HG03460 (cell line): ENCODE data around the gene PARD3.

Experiments used
- ATAC-seq: cut with Tn5 transposase; IDR thresholded peaks from one replicate; pipeline ENCODE4 v1.9.1; 2021; ENCODE audit not compliant: unreplicated experiment

Gene PARD3

GRCh38 chr10:34697351-34698247 lies 117.5 kb downstream of the PARD3 start:
- ATAC-seq: no peak

DNA sequence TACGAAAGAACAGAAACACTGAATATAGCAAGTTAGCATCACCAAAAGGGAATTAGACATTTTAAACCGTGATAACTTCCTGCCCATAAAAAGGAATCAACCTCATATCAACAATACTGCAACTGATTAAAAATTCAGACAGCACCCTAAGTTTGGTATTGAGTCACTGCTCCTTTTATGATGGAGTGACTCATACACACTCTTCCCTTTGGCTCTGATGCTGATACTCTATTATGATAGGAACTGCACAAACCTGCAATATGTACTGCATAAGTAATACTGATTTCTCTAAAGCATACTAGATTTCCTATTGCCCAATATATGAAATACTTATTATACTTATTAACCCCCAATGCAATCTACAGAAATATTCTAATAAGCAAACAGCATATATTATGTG lies 118.7 kb downstream of the PARD3 start:
- no peak for ATAC-seq

GRCh38 chr10:34690383-34691049 lies 124.6 kb downstream of the PARD3 start:
- ATAC-seq: no peak

DNA sequence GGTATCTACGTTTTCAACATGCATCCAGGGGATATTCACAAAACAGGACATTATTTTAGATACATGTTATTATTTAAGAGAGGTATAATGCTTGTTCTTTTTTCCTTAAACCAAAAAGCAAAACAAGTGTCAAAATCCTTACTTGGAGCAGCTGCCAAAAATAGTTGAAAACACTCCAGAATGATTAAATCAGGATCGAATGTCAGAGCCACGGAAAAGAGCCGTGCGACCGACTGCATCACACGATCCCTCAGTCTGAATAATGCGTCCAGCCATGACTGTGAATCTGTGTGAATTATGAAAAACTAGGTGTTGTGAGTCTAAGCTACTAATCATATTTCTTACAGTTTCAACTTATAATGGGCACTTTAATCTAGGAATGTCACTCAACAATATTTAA lies 126.0 kb downstream of the PARD3 start:
- no peak for ATAC-seq

GRCh38 chr10:34687434-34688210 lies 127.5 kb downstream of the PARD3 start:
- ATAC-seq: no peak

DNA sequence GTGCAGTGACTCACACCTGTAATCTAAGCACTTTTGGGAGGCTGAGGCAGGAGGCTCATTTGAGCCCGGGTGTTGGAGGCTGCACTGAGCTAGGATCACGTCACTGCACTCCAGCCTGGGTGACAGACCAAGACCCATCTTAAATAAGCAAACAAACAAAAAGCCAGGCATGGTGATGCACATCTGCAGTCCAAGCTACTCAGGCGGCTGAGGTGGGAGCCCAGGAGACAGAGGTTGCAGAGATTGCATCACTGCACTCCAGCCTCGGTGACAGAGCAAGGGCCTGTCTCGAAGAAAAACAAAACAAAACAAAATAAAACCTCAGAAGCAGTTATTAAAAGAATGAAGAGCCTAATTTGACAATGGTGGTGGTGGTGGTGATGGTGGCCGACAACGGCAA lies 132.5 kb downstream of the PARD3 start:
- no peak for ATAC-seq

GRCh38 chr10:34681933-34682332 lies 133.2 kb downstream of the PARD3 start:
- no peak for ATAC-seq

DNA sequence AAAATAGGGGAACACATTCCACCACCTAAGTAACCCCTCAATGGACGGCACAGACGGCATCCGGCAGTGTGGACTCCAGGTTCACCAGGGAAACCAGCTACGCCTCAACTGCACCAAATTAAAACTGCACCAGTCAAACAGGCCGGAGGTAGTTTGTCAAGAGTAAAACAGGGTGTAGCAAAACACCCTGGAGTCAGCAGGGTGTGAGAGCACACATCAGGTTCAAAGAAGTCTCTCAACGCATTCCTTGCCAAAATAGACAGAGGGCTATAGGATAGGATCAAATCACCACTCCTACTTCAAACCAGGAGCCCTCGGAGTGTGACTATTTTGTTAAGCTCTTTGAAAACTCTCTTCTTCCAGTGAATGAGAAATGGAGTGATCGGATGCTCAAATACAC lies 135.9 kb downstream of the PARD3 start:
- no peak for ATAC-seq

- no peak for ATAC-seq
Measured at GRCh38 chr10:34677591-34677990, 137.5 kb downstream of the PARD3 start.

GRCh38 chr10:34677132-34677531 lies 138.0 kb downstream of the PARD3 start:
- ATAC-seq: no peak

- ATAC-seq: no peak
Measured at GRCh38 chr10:34674176-34674575, 140.9 kb downstream of the PARD3 start.

- ATAC-seq: no peak
Measured at GRCh38 chr10:34670081-34670480, 145.0 kb downstream of the PARD3 start.

DNA sequence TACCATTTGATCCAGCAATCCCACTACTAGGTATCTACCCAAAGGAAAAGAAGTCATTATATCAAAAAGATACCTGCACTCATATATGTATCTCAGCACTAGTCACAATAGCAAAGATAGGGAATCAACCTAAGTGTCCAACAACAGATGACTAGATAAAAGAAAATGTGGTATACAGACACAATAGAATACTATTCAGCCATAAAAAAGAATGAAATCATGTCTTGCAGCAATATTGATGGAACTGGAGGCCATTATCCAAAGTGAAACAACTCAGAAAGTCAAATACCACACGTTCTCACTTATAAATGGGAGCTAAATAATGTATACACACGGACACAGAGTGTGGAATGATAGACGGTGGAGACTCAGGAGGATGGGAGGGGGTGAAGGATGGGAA lies 146.0 kb downstream of the PARD3 start:
- ATAC-seq: no peak

DNA sequence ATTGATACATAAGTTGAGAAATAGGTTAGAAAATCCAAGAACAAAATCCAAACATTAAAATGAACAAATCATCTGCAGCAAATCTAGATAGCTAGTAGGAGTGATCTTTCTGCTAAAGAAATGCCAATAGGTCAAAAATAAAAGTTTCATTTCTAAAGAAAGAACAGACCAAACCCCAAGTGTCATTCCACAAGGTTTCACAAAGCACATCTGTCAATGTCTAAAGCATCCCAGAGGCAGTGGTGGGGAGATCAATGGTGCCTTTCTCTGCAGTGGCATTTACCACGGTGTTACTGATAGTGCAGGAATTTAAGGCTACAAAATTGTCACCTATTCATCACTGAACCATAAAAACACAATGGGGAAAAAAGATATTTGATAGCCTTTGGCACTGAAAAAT lies 147.9 kb downstream of the PARD3 start:
- ATAC-seq: no peak

- peak; percentile 65 for ATAC-seq
Measured at GRCh38 chr10:34666008-34666704, 148.9 kb downstream of the PARD3 start.

DNA sequence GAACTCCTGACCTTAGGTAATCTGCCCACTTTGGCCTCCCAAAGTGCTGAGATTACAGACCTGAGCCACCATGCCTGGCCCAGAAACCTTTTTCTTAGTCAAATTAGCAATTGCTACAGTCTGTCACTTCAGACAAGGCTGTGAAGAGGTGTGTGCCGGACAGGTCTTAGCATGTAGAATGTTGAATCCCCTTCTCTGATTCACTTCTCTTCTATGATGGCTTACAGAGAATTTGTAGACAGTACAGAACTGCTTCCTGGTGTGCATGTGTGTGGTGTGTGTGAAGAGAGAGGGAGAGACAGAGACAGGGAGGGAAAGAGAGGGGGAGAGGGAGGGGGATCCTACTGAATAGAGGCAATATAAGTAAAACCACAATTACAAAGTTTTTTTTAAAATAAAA lies 150.4 kb downstream of the PARD3 start:
- ATAC-seq: no peak

GRCh38 chr10:34661580-34661979 lies 153.5 kb downstream of the PARD3 start:
- no peak for ATAC-seq

DNA sequence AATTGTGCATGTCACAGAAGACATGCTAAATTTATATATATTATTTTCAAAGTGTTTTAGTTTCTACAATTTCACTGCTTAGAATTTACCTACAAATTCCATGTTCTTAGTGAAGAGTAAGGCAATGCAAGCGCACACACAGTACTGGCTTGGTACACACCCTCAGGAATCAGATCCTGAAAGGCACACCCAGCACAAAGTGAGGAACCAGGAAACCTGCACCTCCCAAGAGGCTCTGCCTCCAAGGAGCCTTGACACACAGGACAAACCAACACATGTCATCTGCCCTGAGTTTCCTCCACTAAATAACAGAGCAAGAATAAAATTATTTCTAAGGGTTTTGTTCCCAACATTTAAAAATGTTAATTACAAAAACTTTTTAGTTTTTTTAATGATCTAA lies 156.2 kb downstream of the PARD3 start:
- no peak for ATAC-seq

DNA sequence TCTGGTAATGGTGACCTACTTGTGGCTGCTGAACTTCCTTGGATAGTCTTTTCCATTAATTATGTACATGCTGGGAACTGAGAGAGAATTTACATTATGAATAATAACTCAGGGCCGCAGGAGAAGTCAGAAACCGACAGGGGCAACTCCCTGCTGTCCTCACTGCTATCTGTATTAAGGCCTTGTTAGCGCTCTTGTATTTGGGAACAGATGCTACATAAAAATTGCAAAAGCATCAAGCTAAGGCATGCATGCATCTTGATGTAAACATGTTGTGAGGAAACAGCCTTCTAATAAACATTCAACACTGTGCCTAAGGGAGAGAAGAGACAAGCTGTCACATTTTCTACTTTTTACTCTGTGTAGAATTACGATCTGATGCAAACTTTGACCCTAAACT lies 158.4 kb downstream of the PARD3 start:
- no peak for ATAC-seq

GRCh38 chr10:34655286-34656170 lies 159.6 kb downstream of the PARD3 start:
- no peak for ATAC-seq
